Uterus (tissue), 2 donors: ENCODE measurements around the gene MAPRE2.

Experiments used
- CTCF ChIP-seq, 4 experiments: fragments of 200-600 bp in 2 of 4; fragments of 450-650 bp in 2 of 4; sonication (generic) in 2 of 4; IDR thresholded peaks; one replicate each; pipeline ENCODE4 v1.5.1; 2016 to 2019; ENCODE audit warnings: antibody characterized with exemption in 4 of 4, mild to moderate bottlenecking in 2 of 4, moderate library complexity in 1 of 4
- POLR2A ChIP-seq, 2 donors: fragments of 450-650 bp; IDR thresholded peaks; one replicate each; pipeline ENCODE4 v1.6.1; 2016; ENCODE audit warnings: antibody characterized with exemption in 2 of 2, mild to moderate bottlenecking in 1 of 2, moderate library complexity in 1 of 2

GRCh38 chr18:35174745-35175144 is 133.5 kb downstream of the MAPRE2 start:
- TF ChIP-seq CTCF (IDR thresholded peaks at IDR 0.05) (no peak), POLR2A (IDR thresholded peaks at IDR 0.05) (no peak)
